ENCODE data around the gene TAMM41. TPM values are rescaled to one million over a fixed set of nuclear protein-coding genes. Genes with fewer than 3 reads are reported as not detected.
"Not testable (repeated sequence)": the region's sequence is repeated elsewhere in the genome, so short reads cannot be mapped to it uniquely, and the experiment has no call there.

TAMM41 gene
- total RNA-seq, 1 donor from 2014 or later, result 19.7 TPM

- no peak for DNase-seq (ENCODE audit: low spot score)
Observed at GRCh38 chr3:11818033-11818432, 28.7 kb downstream of the TAMM41 start.

DNA sequence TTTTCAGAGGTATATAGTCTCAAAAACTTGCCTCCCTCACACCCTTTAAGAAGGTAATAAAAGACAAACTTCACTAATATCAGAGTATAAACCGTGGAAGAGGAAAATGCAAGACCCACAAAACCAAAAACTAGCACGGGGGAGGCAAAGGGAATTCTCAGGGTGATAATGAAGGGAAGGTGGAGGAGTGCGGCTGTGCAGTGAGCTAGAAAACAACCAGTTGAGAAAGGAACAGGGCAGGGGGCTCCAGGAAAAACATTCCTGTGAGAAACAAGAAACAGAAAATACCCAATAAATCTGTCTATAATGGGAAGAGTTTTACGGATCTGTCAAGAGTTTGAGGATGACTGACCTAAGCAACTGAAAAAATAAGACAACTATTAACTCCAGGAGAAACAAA is 31.6 kb downstream of the TAMM41 start:
- no peak for DNase-seq (ENCODE audit: low spot score)

- DNase-seq (ENCODE audit: low spot score), result no peak
Observed at GRCh38 chr3:11814663-11815062, 32.0 kb downstream of the TAMM41 start.

- DNase-seq (ENCODE audit: low spot score), result no peak
Observed at GRCh38 chr3:11810276-11810675, 36.4 kb downstream of the TAMM41 start.

DNA sequence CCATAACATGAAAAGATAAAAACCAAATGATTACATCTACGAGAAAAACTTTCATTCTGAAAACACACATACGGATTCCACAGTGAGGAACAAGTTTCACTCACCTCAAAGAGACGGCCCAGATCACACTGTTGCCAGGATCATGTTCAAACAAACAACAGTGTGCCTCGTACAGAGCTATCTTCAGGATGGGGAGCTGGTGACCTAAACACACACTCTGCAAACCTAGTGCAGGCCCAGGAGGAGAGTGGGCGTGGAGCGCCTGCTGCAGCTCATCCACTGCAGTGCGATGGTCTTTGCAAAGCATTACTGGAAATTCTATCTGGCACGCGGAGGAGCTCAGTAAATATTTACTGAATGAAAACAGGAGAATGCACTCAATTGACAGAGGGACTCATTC is 38.5 kb downstream of the TAMM41 start:
- DNase-seq (ENCODE audit: low spot score), result no peak

DNA sequence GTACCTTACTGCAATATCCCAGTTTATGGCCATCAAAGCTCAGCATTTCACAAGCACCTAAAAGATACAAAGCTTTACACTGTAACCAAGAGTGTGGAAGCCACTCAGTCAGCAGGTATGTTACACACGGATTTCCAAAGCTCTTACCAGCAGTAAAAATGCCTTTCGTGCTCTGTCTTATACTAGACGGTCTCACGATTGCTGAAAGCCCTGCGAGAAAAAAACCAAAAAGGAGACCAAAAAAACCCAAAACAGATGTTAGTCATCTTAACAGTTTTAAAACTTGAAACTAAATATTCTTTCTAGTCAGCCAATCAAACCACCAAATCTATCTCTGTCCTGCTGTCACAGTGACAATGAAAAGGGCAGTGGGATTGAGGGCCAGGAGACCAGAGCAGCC is 39.0 kb downstream of the TAMM41 start:
- DNase-seq (ENCODE audit: low spot score), result no peak

DNA sequence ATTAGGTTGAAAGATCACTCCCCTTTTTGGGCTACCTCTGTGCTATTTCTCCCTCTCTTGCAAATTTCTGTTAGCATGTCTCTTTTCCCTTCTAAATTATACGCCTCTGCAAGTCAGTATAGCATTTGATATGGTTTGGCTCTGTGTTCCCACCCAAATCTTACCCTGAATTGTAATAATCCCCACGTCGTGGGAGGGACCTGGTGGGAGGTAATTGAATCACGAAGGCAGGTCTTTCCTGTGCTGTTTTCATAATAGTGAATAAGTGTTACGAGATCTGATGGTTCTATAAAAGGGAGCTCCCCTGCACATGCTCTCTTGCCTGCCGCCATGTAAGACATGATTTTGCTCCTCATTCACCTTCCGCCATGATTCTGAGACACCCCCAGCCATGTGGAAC is 41.0 kb downstream of the TAMM41 start:
- DNase-seq (ENCODE audit: low spot score), result no peak

DNA sequence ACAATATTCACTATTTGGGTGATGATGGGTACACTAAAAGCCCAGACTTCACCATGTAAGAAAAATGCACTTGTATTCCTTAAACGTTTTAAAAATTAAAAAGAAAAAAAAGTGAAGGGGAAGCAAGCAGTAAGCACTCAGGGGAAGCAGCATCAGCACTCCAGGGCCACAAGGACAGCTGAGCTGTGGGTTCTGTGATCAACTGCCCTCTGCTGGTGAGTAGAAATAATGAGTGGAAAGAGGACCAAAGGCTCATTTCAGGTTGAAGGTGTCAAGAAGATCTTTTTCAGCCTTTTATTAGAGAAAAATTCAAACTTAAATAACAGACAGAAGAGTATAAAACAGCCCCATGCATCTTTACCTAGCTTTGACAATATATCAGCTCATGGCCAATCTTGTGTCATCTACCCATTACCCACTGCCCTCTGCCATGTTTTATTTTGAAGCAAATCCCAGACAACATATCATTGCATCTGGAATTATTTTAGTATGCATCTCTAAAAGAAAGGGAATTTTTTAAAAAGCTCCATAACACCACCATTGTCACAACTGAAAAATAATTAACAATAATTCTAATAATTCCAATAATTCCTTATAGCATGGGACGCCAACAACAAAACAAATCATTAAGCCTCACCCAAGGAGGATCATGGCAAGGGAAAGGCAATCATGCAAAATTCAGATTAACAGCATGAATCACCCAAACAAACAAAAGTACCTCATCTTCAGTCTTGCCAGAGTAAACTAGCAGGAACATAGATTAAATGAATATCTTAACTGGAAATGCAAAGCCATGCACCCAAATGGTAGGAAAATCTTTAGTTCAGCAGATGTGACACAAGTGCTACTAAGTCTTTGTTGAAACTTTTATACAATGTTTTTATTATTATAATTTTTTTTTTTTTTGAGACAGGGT is 42.5 kb downstream of the TAMM41 start:
- DNase-seq (ENCODE audit: low spot score), result no peak

GRCh38 chr3:11799791-11800190 is 46.9 kb downstream of the TAMM41 start:
- no peak for DNase-seq (ENCODE audit: low spot score)

- DNase-seq (ENCODE audit: low spot score), result no peak
Observed at GRCh38 chr3:11794927-11795326, 51.8 kb downstream of the TAMM41 start.

GRCh38 chr3:11791339-11792200 is 55.1 kb downstream of the TAMM41 start:
- no peak for DNase-seq (ENCODE audit: low spot score)

DNA sequence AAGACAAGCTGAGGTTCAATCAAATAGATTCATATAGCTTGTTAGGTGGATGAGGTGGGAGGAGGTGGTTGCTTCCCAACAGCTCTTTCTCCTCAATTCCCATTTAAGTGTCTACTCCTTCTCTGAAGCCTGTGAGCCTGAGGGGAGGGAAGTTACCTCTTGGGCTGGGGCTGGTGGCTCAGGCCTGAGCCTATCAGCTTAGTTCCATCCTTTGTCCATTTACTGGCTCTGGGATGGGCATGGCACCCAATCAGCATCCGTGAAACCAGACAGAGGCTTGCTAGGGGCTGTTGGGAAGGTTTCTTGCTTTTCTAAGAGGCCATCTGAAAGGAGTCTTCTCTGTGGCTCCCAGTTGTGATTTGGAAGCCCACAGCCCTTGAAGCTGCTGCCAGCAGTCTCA is 57.3 kb downstream of the TAMM41 start:
- DNase-seq (ENCODE audit: low spot score), result no peak

DNA sequence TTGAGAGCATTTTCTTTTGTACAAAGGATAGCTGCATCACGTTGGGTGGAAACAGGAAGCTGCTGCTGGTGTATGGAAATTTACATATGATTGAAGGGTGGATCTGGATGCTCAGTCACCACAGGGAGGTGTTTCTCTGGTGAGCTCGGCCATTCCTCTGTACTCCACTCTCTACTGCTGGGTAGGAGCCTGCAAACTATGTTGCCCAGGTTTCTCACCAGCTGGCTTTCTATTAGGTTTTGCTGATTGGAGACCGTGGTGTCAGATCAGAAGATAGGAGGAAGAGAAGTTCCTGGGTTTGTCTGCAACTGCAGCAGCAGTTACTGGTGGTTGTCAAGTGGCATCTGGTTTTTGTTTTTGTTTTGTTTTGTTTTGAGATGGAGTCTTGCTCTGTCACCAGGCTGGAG is 61.7 kb downstream of the TAMM41 start:
- DNase-seq (ENCODE audit: low spot score), result no peak

- DNase-seq (ENCODE audit: low spot score), result no peak
Observed at GRCh38 chr3:11780341-11780740, 66.3 kb downstream of the TAMM41 start.

- DNase-seq (ENCODE audit: low spot score), result no peak
Observed at GRCh38 chr3:11779626-11780025, 67.1 kb downstream of the TAMM41 start.

- no peak for DNase-seq (ENCODE audit: low spot score)
Observed at GRCh38 chr3:11778248-11778647, 68.4 kb downstream of the TAMM41 start.

DNA sequence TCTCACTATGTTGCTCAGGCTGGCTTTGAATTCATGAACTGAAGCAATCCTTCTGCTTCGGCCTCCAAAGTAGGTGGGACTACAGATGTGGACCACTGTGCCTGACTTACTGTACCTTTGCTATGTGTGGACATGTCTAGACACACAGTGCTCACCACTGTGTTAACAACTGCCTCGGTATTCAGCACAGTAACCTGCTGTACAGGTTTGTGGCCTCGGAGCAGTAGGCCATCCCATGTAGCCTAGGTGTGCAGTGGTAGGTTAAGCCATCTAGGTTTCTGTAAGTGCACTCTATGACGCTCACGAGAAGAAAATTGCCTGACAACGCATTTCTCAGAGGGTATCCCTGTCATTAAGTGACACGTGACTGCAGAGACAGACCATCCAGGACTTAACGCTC is 70.3 kb downstream of the TAMM41 start:
- no peak for DNase-seq (ENCODE audit: low spot score)

DNA sequence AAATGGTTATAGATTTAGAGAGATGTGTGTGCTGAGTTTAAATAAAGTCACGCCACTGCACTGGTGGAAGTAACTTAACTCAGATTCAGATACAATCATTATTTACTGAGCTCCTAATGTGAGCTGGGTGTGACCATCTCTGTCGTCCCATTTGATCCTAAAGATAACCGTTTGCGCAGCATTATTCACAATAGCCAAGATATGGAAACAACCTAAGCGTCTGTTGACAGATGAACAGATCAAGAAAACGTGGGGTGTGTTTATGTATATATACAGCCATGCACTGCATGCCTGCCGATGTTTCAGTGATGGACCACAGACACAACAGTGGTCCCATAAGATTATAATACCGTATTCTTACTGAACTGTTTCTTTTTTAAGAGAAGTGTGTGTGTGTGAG is 71.2 kb downstream of the TAMM41 start:
- DNase-seq (ENCODE audit: low spot score), result no peak

GRCh38 chr3:11774296-11774877 is 72.3 kb downstream of the TAMM41 start:
- no peak for DNase-seq (ENCODE audit: low spot score)

DNA sequence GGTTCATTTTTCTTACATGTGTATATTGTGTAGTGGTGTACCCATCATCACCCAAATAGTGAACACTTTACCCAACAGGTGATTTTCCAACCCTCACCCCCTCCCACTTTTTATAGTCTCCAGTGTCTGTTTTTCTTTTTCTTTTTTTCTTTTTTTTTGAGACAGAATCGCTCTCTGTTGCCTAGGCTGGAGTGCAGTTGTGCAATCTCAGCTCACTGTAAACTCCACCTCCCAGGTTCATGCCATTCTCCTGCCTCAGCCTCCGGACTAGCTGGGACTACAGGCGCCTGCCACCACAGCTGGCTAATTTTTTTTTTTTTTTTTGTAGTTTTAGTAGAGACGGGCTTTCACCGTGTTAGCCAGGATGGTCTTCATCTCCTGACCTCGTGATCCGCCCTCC is 74.8 kb downstream of the TAMM41 start:
- not testable (repeated sequence) for DNase-seq (ENCODE audit: low spot score)

DNA sequence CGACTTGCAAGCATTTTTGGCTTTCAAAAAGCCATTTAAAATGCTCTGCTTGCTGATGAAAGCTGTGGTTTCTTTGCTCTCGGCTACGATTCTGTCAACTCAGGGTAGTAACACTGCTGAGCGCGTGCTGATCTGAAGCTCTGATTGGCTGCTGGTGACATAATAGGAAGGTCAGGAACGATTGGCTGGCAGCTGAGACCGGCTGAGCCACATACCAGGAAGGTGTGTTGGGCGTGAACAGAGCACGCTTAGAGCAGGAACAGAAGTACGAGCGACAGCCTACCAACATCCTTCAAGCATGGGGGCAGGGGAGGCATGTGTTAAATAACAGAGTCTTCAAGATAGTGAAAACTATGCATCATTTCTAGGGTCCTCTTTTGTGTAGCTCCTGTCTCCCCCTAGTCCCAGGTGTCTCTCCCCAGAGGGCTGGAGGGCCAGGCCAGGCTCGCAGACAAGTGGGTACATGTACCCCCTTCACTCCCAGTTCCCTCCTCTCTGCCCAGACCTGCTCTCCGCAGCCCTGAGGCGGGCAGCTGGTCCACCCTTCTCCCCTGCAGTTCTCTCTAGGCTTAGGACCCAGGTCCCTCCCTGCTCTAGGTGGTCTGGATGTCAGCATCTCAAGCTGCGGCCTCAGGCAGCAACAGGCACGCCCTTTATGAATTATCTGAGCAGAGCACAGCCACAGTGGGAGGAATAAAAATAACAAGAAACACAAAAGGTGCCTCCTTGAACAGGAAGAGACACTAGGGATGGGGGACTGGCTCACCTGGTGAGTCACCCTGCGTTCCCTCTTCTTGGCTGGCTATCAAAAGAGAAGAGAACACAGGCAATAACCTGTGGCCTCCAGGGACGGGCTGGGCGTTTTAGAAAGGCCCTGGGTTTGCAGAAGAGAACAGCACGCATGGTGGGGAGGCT is 76.0 kb downstream of the TAMM41 start:
- DNase-seq (ENCODE audit: low spot score), result no peak
